Retina (tissue), 1 donor: ENCODE results near the gene FCHO1.
"Not testable (repeated sequence)": the region's sequence is repeated elsewhere in the genome, so short reads cannot be mapped to it uniquely, and the experiment has no call there.

ENCODE experiments used
- DNase-seq: peaks from one replicate; pipeline ENCODE4 v3.0.0-alpha.2; 2016

Gene FCHO1

GRCh38 chr19:17795495-17795856, 44.2 kb downstream of the FCHO1 start:
- no peak for DNase-seq

GRCh38 chr19:17796013-17796837, 44.9 kb downstream of the FCHO1 start:
- no peak for DNase-seq

GRCh38 chr19:17796838-17797423, 45.7 kb downstream of the FCHO1 start:
- DNase-seq = no peak

GRCh38 chr19:17797424-17798201, 46.3 kb downstream of the FCHO1 start:
- DNase-seq = no peak

GRCh38 chr19:17798599-17798998, 47.3 kb downstream of the FCHO1 start:
- not testable (repeated sequence) for DNase-seq

GRCh38 chr19:17802137-17802858, 51.0 kb downstream of the FCHO1 start:
- no peak for DNase-seq

GRCh38 chr19:17803264-17803896, 52.1 kb downstream of the FCHO1 start:
- DNase-seq = no peak

- no peak for DNase-seq
Measured at GRCh38 chr19:17805427-17805826, 54.1 kb downstream of the FCHO1 start.

GRCh38 chr19:17806945-17807344, 55.7 kb downstream of the FCHO1 start:
- DNase-seq = no peak

- no peak for DNase-seq
Measured at GRCh38 chr19:17807731-17808316, 56.5 kb downstream of the FCHO1 start.

GRCh38 chr19:17811103-17811502, 59.8 kb downstream of the FCHO1 start:
- DNase-seq = no peak

- no peak for DNase-seq
Measured at GRCh38 chr19:17811681-17812080, 60.4 kb downstream of the FCHO1 start.

- DNase-seq = no peak
Measured at GRCh38 chr19:17812099-17812498, 60.8 kb downstream of the FCHO1 start.

GRCh38 chr19:17817668-17818363, 66.5 kb downstream of the FCHO1 start:
- DNase-seq = no peak

- DNase-seq = no peak
Measured at GRCh38 chr19:17821190-17821589, 69.9 kb downstream of the FCHO1 start, which contains the start of gene INSL3. Gene INSL3 (minus strand): TSS chr19:17821519. CDS start chr19:17821506, 13 bp downstream.

- no peak for DNase-seq
Measured at GRCh38 chr19:17824339-17824738, 73.1 kb downstream of the FCHO1 start.

- no peak for DNase-seq
Measured at GRCh38 chr19:17826508-17827056, 75.3 kb downstream of the FCHO1 start.

GRCh38 chr19:17829855-17830566, 78.7 kb downstream of the FCHO1 start:
- DNase-seq = peak; percentile 79

- peak; percentile 58 for DNase-seq
Measured at GRCh38 chr19:17830567-17831418, 79.5 kb downstream of the FCHO1 start.
